Psoas muscle (tissue), 8 donors: ENCODE results near the gene FBXL16. TPM values are rescaled to one million over a fixed set of nuclear protein-coding genes. Genes with fewer than 3 reads are reported as not detected.

Source experiments
- ATAC-seq, 4 donors: fragments of 200-7000 bp; cut with Tn5 transposase; one replicate each; pipeline ENCODE4 v1.9.1; 2020; ENCODE audit warnings: moderate library complexity in 3 of 4, mild to moderate bottlenecking in 2 of 4
- DNase-seq, 2 donors: peaks; one replicate each; pipeline ENCODE4 v3.0.0-alpha.2; 2020
- H3K27ac ChIP-seq: fragments of 200-600 bp; one replicate; pipeline ENCODE4 v1.8.0; 2022
- H3K27me3 ChIP-seq, 3 donors: fragments of 200-600 bp in 1 of 3; one replicate each; pipeline versions ENCODE4 v1.6.1 to v1.8.0; 2013 to 2022; ENCODE audit warnings: low read length in 2 of 3, mild to moderate bottlenecking in 2 of 3, moderate library complexity in 1 of 3; ENCODE audit not compliant: insufficient read depth in 3 of 3
- H3K36me3 ChIP-seq, 2 donors: fragments of 200-600 bp in 1 of 2; one replicate each; pipeline versions ENCODE4 v1.6.1 to v1.8.0; 2013 to 2022; ENCODE audit warnings: low read depth in 1 of 2, mild to moderate bottlenecking in 1 of 2, moderate library complexity in 1 of 2; ENCODE audit not compliant: insufficient read depth in 1 of 2
- H3K4me1 ChIP-seq: fragments of 200-600 bp; one replicate; pipeline ENCODE4 v1.8.0; 2022
- H3K4me3 ChIP-seq: fragments of 200-600 bp; one replicate; pipeline ENCODE4 v1.8.0; 2022; ENCODE audit warnings: mild to moderate bottlenecking
- H3K9me3 ChIP-seq: fragments of 200-600 bp; one replicate; pipeline ENCODE4 v1.8.0; 2022
- CTCF ChIP-seq: fragments of 200-600 bp; IDR thresholded peaks from one replicate; pipeline ENCODE4 v1.8.0; 2022; ENCODE audit warnings: antibody characterized with exemption
- WGBS, 3 donors: extraction: QIAGEN DNeasy Blood & Tissue Kit; methylation state at CpG; one replicate each; pipeline versions ENCODE4 v1.1.6 to v1.1.7; 2013; 5-methylcytosine and 5-hydroxymethylcytosine counted together
- intact Hi-C, 2 donors: fragments of 100-400 bp; cut with DNase I; formaldehyde crosslinking; loops; one replicate each; pipeline versions ENCODE4 v1.11.0 to v1.14.2; 2022
- polyA plus RNA-seq, 3 donors: library from polyadenylated mRNA; stranded (reverse); fragments of 200-250 nt; gene quantifications; one replicate each; pipeline ENCODE4 v1.2.3, GENCODE V29; 2013
- total RNA-seq, 4 donors: library from RNA; stranded (reverse); fragmentation: NEBNext Ultra II Directional in 2 of 4; extraction: Animal tissue kit (Norgen Biotek cat#: 25700) in 2 of 4; gene quantifications; one replicate each; pipeline versions ENCODE4 v1.2.1 to v1.2.4, GENCODE V29; 2021 to 2023
- donor health status: healthy with polysubstance abuse.
- donor health status: DM: no; HTN: no; CAD: no; lungs with moderate emphysema.
- donor health status: Bipolar disorder and iron deficiency.
- donor health status: healthy.
- donor health status: DM: yes; HTN: yes; CAD: no.
- donor health status: DM: no; HTN: no; CAD: no.
- donor health status: DM: no; HTN: no; CAD: no.
- donor health status: DM: yes; HTN: yes; CAD: no.

Gene FBXL16
- total and polyA plus RNA-seq, 7 donors, result 0.04 to 0.16 (median 0.08) TPM; not detected in 2

- Histone ChIP-seq H3K36me3 (no peaks in the 10 kb centered on the region), H3K27me3 (peaks cover 0 to 51% (median 29%) of the 10 kb centered on the region in 3 donors), H3K4me1 (peaks cover 4% of the 10 kb centered on the region), H3K27ac (no peak overlapping the region), H3K4me3 (no peak overlapping the region), H3K9me3 (no peaks in the 10 kb centered on the region)
- DNase-seq (no peak), ATAC-seq (no peak)
- 70 to 83% (median 73%) methylated on average over 12 of the region's 12 CpGs for WGBS, 3 donors
- intact Hi-C loops, result loop anchor here (1.0 to 5.0 kb wide), 5 partner anchors 30 to 346 kb away; partner anchors contain the start of genes CHTF18 (in 1 of the 2) and RPUSD1 (in 1 of the 2)
- TF ChIP-seq CTCF, result no peak
These were observed 5.5 kb upstream of the FBXL16 start for GRCh38 chr16:711084-711483.

GRCh38 chr16:710500-711075 is 5.0 kb upstream of the FBXL16 start:
- 43 to 52% (median 44%) methylated on average over 21 of the region's 21 CpGs for WGBS, 3 donors
- H3K27me3 ChIP-seq, result peaks cover 0 to 54% (median 33%) of the 10 kb centered on the region in 3 donors
- H3K36me3 ChIP-seq, result no peaks in the 10 kb centered on the region
- H3K4me3 ChIP-seq, result no peak overlapping the region
- no peak for DNase-seq
- no peak for ATAC-seq
- TF ChIP-seq CTCF, result no peak
- intact Hi-C loops, result loop anchor here (1.0 to 5.0 kb wide), 5 partner anchors 31 to 347 kb away; partner anchors contain the start of genes CHTF18 (in 1 of the 2) and RPUSD1 (in 1 of the 2)
- no peak overlapping the region for H3K27ac ChIP-seq
- no peaks in the 10 kb centered on the region for H3K9me3 ChIP-seq
- no peaks in the 10 kb centered on the region for H3K4me1 ChIP-seq

- peak in 1 of 4 donors; percentile 27 for ATAC-seq
- Histone ChIP-seq H3K27ac (no peak overlapping the region), H3K4me3 (no peak overlapping the region), H3K9me3 (no peaks in the 10 kb centered on the region), H3K27me3 (peaks cover 0 to 61% (median 37%) of the 10 kb centered on the region in 3 donors), H3K36me3 (no peaks in the 10 kb centered on the region), H3K4me1 (no peaks in the 10 kb centered on the region)
- intact Hi-C loops, result loop anchor here (2.0 to 5.0 kb wide), 4 partner anchors 75 to 347 kb away; partner anchors contain the start of genes CHTF18 (in 1 of the 2) and RPUSD1 (in 1 of the 2)
- no peak for DNase-seq
- WGBS, 3 donors, result 13 to 17% (median 15%) methylated on average over 26 to 30 of the region's 30 CpGs
- no peak for TF ChIP-seq CTCF
These were observed 4.2 kb upstream of the FBXL16 start for GRCh38 chr16:709566-710499.

GRCh38 chr16:708959-709358 is 3.4 kb upstream of the FBXL16 start:
- no peak overlapping the region for H3K27ac ChIP-seq
- WGBS, 3 donors, result 60 to 73% (median 63%) methylated on average over 3 to 4 of the region's 4 CpGs
- no peaks in the 10 kb centered on the region for H3K9me3 ChIP-seq
- ATAC-seq (no peak), DNase-seq (no peak)
- peaks cover 0 to 70% (median 39%) of the 10 kb centered on the region in 3 donors for H3K27me3 ChIP-seq
- no peak for TF ChIP-seq CTCF
- intact Hi-C loops, result no loop called here
- H3K4me1 ChIP-seq, result no peaks in the 10 kb centered on the region
- no peaks in the 10 kb centered on the region for H3K36me3 ChIP-seq
- no peak overlapping the region for H3K4me3 ChIP-seq
